Measurements from ENCODE around the gene KANK4.
A peak's percentile ranks its signal among the peaks of the same experiment; 100 is the strongest.

Gene KANK4

GRCh38 chr1:62336995-62337705, 17.9 kb upstream of the KANK4 start:
- DNase-seq = no peak

- DNase-seq = no peak
Observed at GRCh38 chr1:62336638-62336994, 17.4 kb upstream of the KANK4 start.

- no peak for DNase-seq
Observed at GRCh38 chr1:62335656-62336055, 16.4 kb upstream of the KANK4 start.

- no peak for DNase-seq
Observed at GRCh38 chr1:62334434-62334985, 15.3 kb upstream of the KANK4 start.

GRCh38 chr1:62333441-62333840, 14.2 kb upstream of the KANK4 start:
- no peak for DNase-seq

- no peak for DNase-seq
Observed at GRCh38 chr1:62327360-62328055, 8.3 kb upstream of the KANK4 start.

GRCh38 chr1:62325681-62326080, 6.4 kb upstream of the KANK4 start:
- no peak for DNase-seq

GRCh38 chr1:62325081-62325480, 5.8 kb upstream of the KANK4 start:
- no peak for DNase-seq

GRCh38 chr1:62321446-62321845, 2.2 kb upstream of the KANK4 start:
- no peak for DNase-seq

GRCh38 chr1:62318320-62318755, 896 bp downstream of the KANK4 start:
- DNase-seq = peak; percentile 33

GRCh38 chr1:62317021-62317768, 2.0 kb downstream of the KANK4 start:
- DNase-seq = no peak

GRCh38 chr1:62316135-62316534, 3.1 kb downstream of the KANK4 start:
- DNase-seq = peak; percentile 16

GRCh38 chr1:62315387-62315786, 3.8 kb downstream of the KANK4 start:
- DNase-seq = no peak

GRCh38 chr1:62314454-62315350, 4.5 kb downstream of the KANK4 start:
- DNase-seq = no peak

- peak; percentile 2 for DNase-seq
Observed at GRCh38 chr1:62312698-62313097, 6.5 kb downstream of the KANK4 start.

- peak; percentile 51 for DNase-seq
Observed at GRCh38 chr1:62311473-62311943, 7.7 kb downstream of the KANK4 start.

- no peak for DNase-seq
Observed at GRCh38 chr1:62309906-62310305, 9.3 kb downstream of the KANK4 start.

GRCh38 chr1:62308606-62309005, 10.6 kb downstream of the KANK4 start:
- DNase-seq = no peak

GRCh38 chr1:62307895-62308492, 11.2 kb downstream of the KANK4 start:
- DNase-seq = no peak

- DNase-seq = no peak
Observed at GRCh38 chr1:62307446-62307845, 11.8 kb downstream of the KANK4 start.

- peak; percentile 1 for DNase-seq
Observed at GRCh38 chr1:62306065-62306464, 13.2 kb downstream of the KANK4 start.

- no peak for DNase-seq
Observed at GRCh38 chr1:62304975-62305374, 14.3 kb downstream of the KANK4 start.
